ENCODE measurements around the gene SSH2.

DNA sequence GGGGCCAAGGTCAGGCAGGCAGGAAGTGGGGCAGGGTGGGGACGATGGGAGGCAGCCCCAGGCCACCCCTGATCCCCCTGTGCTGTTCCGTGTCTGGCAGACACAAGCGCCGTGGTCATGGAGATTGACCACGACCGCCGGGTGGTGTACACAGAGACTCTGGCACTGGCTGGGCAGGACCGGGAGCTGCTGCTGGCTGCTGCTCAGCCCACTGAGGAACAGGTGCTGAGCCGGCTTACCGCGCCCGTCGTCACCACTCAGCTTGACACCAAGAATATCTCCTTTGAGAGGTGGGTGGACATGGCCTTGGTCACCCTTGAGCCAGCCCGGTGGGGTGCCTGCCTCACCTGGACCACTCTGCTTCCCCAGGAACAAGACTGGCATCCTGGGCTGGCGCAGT lies 321.0 kb downstream of the SSH2 start:
- TF ChIP-seq, protein P1, sequence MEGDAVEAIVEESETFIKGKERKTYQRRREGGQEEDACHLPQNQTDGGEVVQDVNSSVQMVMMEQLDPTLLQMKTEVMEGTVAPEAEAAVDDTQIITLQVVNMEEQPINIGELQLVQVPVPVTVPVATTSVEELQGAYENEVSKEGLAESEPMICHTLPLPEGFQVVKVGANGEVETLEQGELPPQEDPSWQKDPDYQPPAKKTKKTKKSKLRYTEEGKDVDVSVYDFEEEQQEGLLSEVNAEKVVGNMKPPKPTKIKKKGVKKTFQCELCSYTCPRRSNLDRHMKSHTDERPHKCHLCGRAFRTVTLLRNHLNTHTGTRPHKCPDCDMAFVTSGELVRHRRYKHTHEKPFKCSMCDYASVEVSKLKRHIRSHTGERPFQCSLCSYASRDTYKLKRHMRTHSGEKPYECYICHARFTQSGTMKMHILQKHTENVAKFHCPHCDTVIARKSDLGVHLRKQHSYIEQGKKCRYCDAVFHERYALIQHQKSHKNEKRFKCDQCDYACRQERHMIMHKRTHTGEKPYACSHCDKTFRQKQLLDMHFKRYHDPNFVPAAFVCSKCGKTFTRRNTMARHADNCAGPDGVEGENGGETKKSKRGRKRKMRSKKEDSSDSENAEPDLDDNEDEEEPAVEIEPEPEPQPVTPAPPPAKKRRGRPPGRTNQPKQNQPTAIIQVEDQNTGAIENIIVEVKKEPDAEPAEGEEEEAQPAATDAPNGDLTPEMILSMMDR (IDR thresholded peaks at IDR 0.05 in 4 of 5, conservative IDR thresholded peaks at IDR 0.05 in 1 of 5) = no peak
- TF ChIP-seq POLR2A (IDR thresholded peaks at IDR 0.05) = no peak
